Endothelial cell (in vitro differentiated cells): Measurements from ENCODE around the gene HYLS1. TPM values are rescaled to one million over a fixed set of nuclear protein-coding genes. Genes with fewer than 3 reads are reported as not detected.

Source experiments
- DNase-seq: peaks from one replicate; pipeline ENCODE4 v3.0.0; 2021; ENCODE audit warnings: low spot score
- H3K27ac Mint-ChIP-seq: one replicate; pipeline ENCODE4 v1.8.0; 2021; ENCODE audit warnings: mixed read lengths, inconsistent platforms; ENCODE audit not compliant: unreplicated experiment
- H3K27me3 Mint-ChIP-seq: one replicate; pipeline ENCODE4 v1.8.0; 2021; ENCODE audit warnings: mild to moderate bottlenecking, moderate library complexity, mixed read lengths, inconsistent platforms; ENCODE audit not compliant: unreplicated experiment
- H3K36me3 Mint-ChIP-seq: one replicate; pipeline ENCODE4 v1.8.0; 2021; ENCODE audit warnings: mild to moderate bottlenecking, low read depth, mixed read lengths, inconsistent platforms; ENCODE audit not compliant: unreplicated experiment
- H3K4me1 Mint-ChIP-seq: one replicate; pipeline ENCODE4 v1.8.0; 2021; ENCODE audit warnings: mild to moderate bottlenecking, mixed read lengths, inconsistent platforms; ENCODE audit not compliant: unreplicated experiment
- H3K4me3 Mint-ChIP-seq: one replicate; pipeline ENCODE4 v1.8.0; 2021; ENCODE audit warnings: mild to moderate bottlenecking, mixed read lengths, inconsistent platforms; ENCODE audit not compliant: unreplicated experiment
- H3K9me3 Mint-ChIP-seq: one replicate; pipeline ENCODE4 v1.8.0; 2021; ENCODE audit warnings: mixed read lengths, inconsistent platforms; ENCODE audit not compliant: unreplicated experiment
- CTCF ChIP-seq: fragments of 200-600 bp; sonication (generic); IDR thresholded peaks from one replicate; pipeline ENCODE4 v1.5.0; 2021; ENCODE audit warnings: antibody characterized with exemption; ENCODE audit not compliant: unreplicated experiment
- total RNA-seq: library from RNA; stranded (reverse); fragmentation: NEBNext Ultra II Directional; extraction: Animal tissue kit (Norgen Biotek cat#: 25700); gene quantifications from one replicate; pipeline ENCODE4 v1.2.1, GENCODE V29; 2021; ENCODE audit not compliant: unreplicated experiment

The HYLS1 gene
- total RNA-seq, 1 donor from 2014 or later = 5.5 TPM

GRCh38 chr11:125881291-125881690 lies 6.2 kb upstream of the HYLS1 start:
- H3K4me1 Mint-ChIP-seq = peaks cover 7% of the 10 kb centered on the region
- no peak for DNase-seq
- H3K27me3 Mint-ChIP-seq = no peaks in the 10 kb centered on the region
- TF ChIP-seq CTCF = no peak
- no peaks in the 10 kb centered on the region for H3K36me3 Mint-ChIP-seq
- H3K9me3 Mint-ChIP-seq = no peaks in the 10 kb centered on the region
- no peak overlapping the region for H3K4me3 Mint-ChIP-seq
- no peak overlapping the region for H3K27ac Mint-ChIP-seq

GRCh38 chr11:125883375-125883774 lies 4.1 kb upstream of the HYLS1 start:
- no peak for DNase-seq
- TF ChIP-seq CTCF = no peak
- H3K9me3 Mint-ChIP-seq = no peaks in the 10 kb centered on the region
- H3K4me1 Mint-ChIP-seq = peaks cover 7% of the 10 kb centered on the region
- H3K4me3 Mint-ChIP-seq = no peak overlapping the region
- no peaks in the 10 kb centered on the region for H3K36me3 Mint-ChIP-seq
- no peaks in the 10 kb centered on the region for H3K27me3 Mint-ChIP-seq
- H3K27ac Mint-ChIP-seq = no peak overlapping the region

- Mint-ChIP-seq H3K27me3 (no peaks in the 10 kb centered on the region), H3K27ac (peak overlapping the region; percentile 77), H3K4me3 (peak overlapping the region; percentile 90), H3K36me3 (no peaks in the 10 kb centered on the region), H3K4me1 (peaks cover 2% of the 10 kb centered on the region), H3K9me3 (no peaks in the 10 kb centered on the region)
- no peak for DNase-seq
- no peak for TF ChIP-seq CTCF
Observed at GRCh38 chr11:125886997-125887372, 483 bp upstream of the HYLS1 start.

- H3K4me3 Mint-ChIP-seq = no peak overlapping the region
- TF ChIP-seq CTCF = no peak
- H3K36me3 Mint-ChIP-seq = peaks cover 3% of the 10 kb centered on the region
- H3K4me1 Mint-ChIP-seq = no peaks in the 10 kb centered on the region
- H3K27me3 Mint-ChIP-seq = no peaks in the 10 kb centered on the region
- no peak for DNase-seq
- no peaks in the 10 kb centered on the region for H3K9me3 Mint-ChIP-seq
- H3K27ac Mint-ChIP-seq = no peak overlapping the region
Observed at GRCh38 chr11:125890447-125891100, 3.1 kb downstream of the HYLS1 start.

GRCh38 chr11:125892071-125892470 lies 4.6 kb downstream of the HYLS1 start:
- no peaks in the 10 kb centered on the region for H3K27me3 Mint-ChIP-seq
- no peak for DNase-seq
- H3K4me3 Mint-ChIP-seq = no peak overlapping the region
- H3K27ac Mint-ChIP-seq = no peak overlapping the region
- no peaks in the 10 kb centered on the region for H3K9me3 Mint-ChIP-seq
- no peaks in the 10 kb centered on the region for H3K4me1 Mint-ChIP-seq
- TF ChIP-seq CTCF = no peak
- peaks cover 3% of the 10 kb centered on the region for H3K36me3 Mint-ChIP-seq
